Spinal cord (tissue), 10 donors: Measurements from ENCODE around the gene ZSCAN5B. TPM values are rescaled to one million over a fixed set of nuclear protein-coding genes. Genes with fewer than 3 reads are reported as not detected.
A peak's percentile ranks its signal among the peaks of the same experiment; 100 is the strongest.

ENCODE experiments used
- DNase-seq, 6 donors: peaks; one replicate each; pipeline versions ENCODE4 v3.0.0 to v3.0.0-alpha.2; 2013 to 2015; ENCODE audit warnings: low spot score in 6 of 6, low read depth in 4 of 6
- H3K27ac ChIP-seq: one replicate; pipeline ENCODE4 v1.5.1; 2013; ENCODE audit warnings: low read depth, low read length, control low read depth
- H3K27me3 ChIP-seq: one replicate; pipeline ENCODE4 v1.6.1; 2013; ENCODE audit warnings: low read length; ENCODE audit not compliant: control insufficient read depth, insufficient read depth
- H3K36me3 ChIP-seq: one replicate; pipeline ENCODE4 v1.6.1; 2013; ENCODE audit warnings: low read length; ENCODE audit not compliant: control insufficient read depth, insufficient read depth
- H3K4me1 ChIP-seq: one replicate; pipeline ENCODE4 v1.6.1; 2013; ENCODE audit warnings: low read length; ENCODE audit not compliant: control insufficient read depth, insufficient read depth
- H3K4me3 ChIP-seq: one replicate; pipeline ENCODE4 v1.5.1; 2013; ENCODE audit warnings: low read depth, low read length, control low read depth
- H3K9me3 ChIP-seq: one replicate; pipeline ENCODE4 v1.6.1; 2013; ENCODE audit warnings: low read length; ENCODE audit not compliant: control insufficient read depth, insufficient read depth
- WGBS: methylation state at CpG from one replicate; pipeline ENCODE4 v1.1.5; 2013; ENCODE audit warnings: missing lambda C conversion rate; ENCODE audit not compliant: insufficient coverage; 5-methylcytosine and 5-hydroxymethylcytosine counted together
- polyA plus RNA-seq, 2 donors: library from polyadenylated mRNA; unstranded; fragments of 120-200 nt; gene quantifications; one replicate each; pipeline ENCODE4 v1.2.1, GENCODE V29; 2013; ENCODE audit not compliant: insufficient read length in 2 of 2
- total RNA-seq, 2 donors: library from RNA; depleted of rRNA in 1 of 2; stranded (reverse); fragments of 120-200 nt in 1 of 2; fragments of >200 nt in 1 of 2; gene quantifications; one replicate each; pipeline versions ENCODE4 v1.2.3 to v1.2.4, GENCODE V29; 2013 to 2014
- donor health status: healthy.

ZSCAN5B gene
- total and polyA plus RNA-seq, 4 donors = 0.11 to 0.17 TPM; not detected in 2

GRCh38 chr19:56142087-56142787 lies 55.3 kb downstream of the ZSCAN5B start:
- no peak overlapping the region for H3K27ac ChIP-seq
- no peaks in the 10 kb centered on the region for H3K9me3 ChIP-seq
- H3K36me3 ChIP-seq = peaks cover 22% of the 10 kb centered on the region
- WGBS = 62% methylated on average over 4 of the region's 17 CpGs
- no peak for DNase-seq
- no peaks in the 10 kb centered on the region for H3K27me3 ChIP-seq
- peaks cover 36% of the 10 kb centered on the region for H3K4me1 ChIP-seq
- H3K4me3 ChIP-seq = peak overlapping the region; percentile 61

GRCh38 chr19:56141417-56141993 lies 56.1 kb downstream of the ZSCAN5B start:
- WGBS = under 1% methylated on average over 17 of the region's 26 CpGs
- Histone ChIP-seq H3K9me3 (no peaks in the 10 kb centered on the region), H3K27me3 (no peaks in the 10 kb centered on the region), H3K36me3 (peaks cover 15% of the 10 kb centered on the region), H3K27ac (peak overlapping the region; percentile 86), H3K4me3 (peak overlapping the region; percentile 61), H3K4me1 (peaks cover 38% of the 10 kb centered on the region)
- no peak for DNase-seq

GRCh38 chr19:56140583-56141416 lies 56.8 kb downstream of the ZSCAN5B start, which contains the start of gene ZNF444:
ZNF444 (plus strand) TSS chr19:56141287; CDS start chr19:56146912, 5,625 bp downstream.
- Histone ChIP-seq H3K27ac (peak within 1 kb of the TSS; percentile 86), H3K27me3 (no peaks in the 10 kb centered on the region), H3K9me3 (no peaks in the 10 kb centered on the region), H3K36me3 (peaks cover 8% of the 10 kb centered on the region), H3K4me3 (peak within 1 kb of the TSS; percentile 61), H3K4me1 (peaks cover 38% of the 10 kb centered on the region)
- peak; percentile 97 to 100 (median 99) for DNase-seq
- WGBS = under 1% methylated on average over 55 of the region's 56 CpGs

GRCh38 chr19:56139847-56140582 lies 57.6 kb downstream of the ZSCAN5B start:
- peaks cover 38% of the 10 kb centered on the region for H3K4me1 ChIP-seq
- 28% methylated on average over 20 of the region's 22 CpGs for WGBS
- H3K4me3 ChIP-seq = peak overlapping the region; percentile 61
- no peak for DNase-seq
- no peaks in the 10 kb centered on the region for H3K27me3 ChIP-seq
- peak overlapping the region; percentile 86 for H3K27ac ChIP-seq
- no peaks in the 10 kb centered on the region for H3K9me3 ChIP-seq
- H3K36me3 ChIP-seq = peaks cover 4% of the 10 kb centered on the region

Other genes with a start within 250 kb of the ZSCAN5B start
- gene NLRP8, start 250.0 kb downstream of the ZSCAN5B start, total RNA-seq = not detected
- gene NLRP8, start 250.0 kb downstream of the ZSCAN5B start, polyA plus RNA-seq = not detected
- not detected for gene NLRP5, start 211.0 kb downstream of the ZSCAN5B start, total RNA-seq
- not detected for gene NLRP5, start 211.0 kb downstream of the ZSCAN5B start, polyA plus RNA-seq
- gene ZNF787, start 76.5 kb downstream of the ZSCAN5B start, total RNA-seq = 10 to 100 TPM in 1 of 2 donors, 1 to 10 TPM in 1; 8.9 to 20.7 TPM
- 10 to 100 TPM; 26.4 to 27.4 TPM for gene ZNF787, start 76.5 kb downstream of the ZSCAN5B start, polyA plus RNA-seq
- 10 to 100 TPM; 10.0 to 23.5 TPM for gene ZNF444, start 56.5 kb downstream of the ZSCAN5B start, total RNA-seq
- gene ZNF444, start 56.5 kb downstream of the ZSCAN5B start, polyA plus RNA-seq = 10 to 100 TPM; 44.5 to 54.9 TPM
- not detected for gene GALP, start 21.8 kb downstream of the ZSCAN5B start, total RNA-seq
- not detected for gene GALP, start 21.8 kb downstream of the ZSCAN5B start, polyA plus RNA-seq
- gene ZSCAN5C, start 4.5 kb upstream of the ZSCAN5B start, total RNA-seq = not detected
- gene ZSCAN5C, start 4.5 kb upstream of the ZSCAN5B start, polyA plus RNA-seq = not detected
- not detected for gene EDDM13, start 75.0 kb upstream of the ZSCAN5B start, total RNA-seq
- 1 to 10 TPM; 1.2 to 3.9 TPM for gene EDDM13, start 75.0 kb upstream of the ZSCAN5B start, polyA plus RNA-seq
- 10 to 100 TPM in 1 of 2 donors, 1 to 10 TPM in 1; 6.4 to 15.0 TPM for gene ZSCAN5A, start 117.1 kb upstream of the ZSCAN5B start, total RNA-seq
- gene ZSCAN5A, start 117.1 kb upstream of the ZSCAN5B start, polyA plus RNA-seq = 10 to 100 TPM; 10.9 to 14.8 TPM
- gene ZNF582, start 195.8 kb upstream of the ZSCAN5B start, total RNA-seq = 1 to 10 TPM; 7.7 to 8.7 TPM
- gene ZNF582, start 195.8 kb upstream of the ZSCAN5B start, polyA plus RNA-seq = 1 to 10 TPM; 5.3 to 7.2 TPM
- gene ZNF583, start 206.5 kb upstream of the ZSCAN5B start, total RNA-seq = 10 to 100 TPM; 20.0 to 22.2 TPM
- 10 to 100 TPM; 13.5 to 14.0 TPM for gene ZNF583, start 206.5 kb upstream of the ZSCAN5B start, polyA plus RNA-seq